HG03064 (cell line): ENCODE data around the gene KCNMB1.

Experiments
- ATAC-seq: cut with Tn5 transposase; IDR thresholded peaks from one replicate; pipeline ENCODE4 v1.9.1; 2021; ENCODE audit warnings: low read depth; ENCODE audit not compliant: unreplicated experiment

KCNMB1 gene

GRCh38 chr5:170345971-170346370, 43.2 kb downstream of the KCNMB1 start:
- ATAC-seq, result no peak

DNA sequence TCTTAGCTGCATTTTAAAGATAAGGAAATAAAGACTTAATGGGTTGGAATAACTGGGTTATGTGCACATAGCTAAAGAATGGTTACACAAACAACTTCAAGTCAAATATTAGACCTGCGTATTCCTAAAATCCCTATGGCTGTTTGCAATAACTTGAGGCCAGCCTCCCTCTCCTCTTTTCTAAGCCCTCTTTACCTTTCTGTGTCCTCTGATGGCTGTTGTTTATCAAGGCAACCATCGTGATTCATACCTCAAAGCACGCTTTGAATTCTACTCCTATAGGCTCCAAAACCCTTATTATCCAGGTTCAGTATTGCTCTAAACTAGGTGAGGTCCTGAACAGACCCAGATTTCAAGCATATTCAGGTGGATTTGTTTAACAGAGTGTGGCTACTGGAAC, 46.0 kb downstream of the KCNMB1 start:
- ATAC-seq, result no peak

DNA sequence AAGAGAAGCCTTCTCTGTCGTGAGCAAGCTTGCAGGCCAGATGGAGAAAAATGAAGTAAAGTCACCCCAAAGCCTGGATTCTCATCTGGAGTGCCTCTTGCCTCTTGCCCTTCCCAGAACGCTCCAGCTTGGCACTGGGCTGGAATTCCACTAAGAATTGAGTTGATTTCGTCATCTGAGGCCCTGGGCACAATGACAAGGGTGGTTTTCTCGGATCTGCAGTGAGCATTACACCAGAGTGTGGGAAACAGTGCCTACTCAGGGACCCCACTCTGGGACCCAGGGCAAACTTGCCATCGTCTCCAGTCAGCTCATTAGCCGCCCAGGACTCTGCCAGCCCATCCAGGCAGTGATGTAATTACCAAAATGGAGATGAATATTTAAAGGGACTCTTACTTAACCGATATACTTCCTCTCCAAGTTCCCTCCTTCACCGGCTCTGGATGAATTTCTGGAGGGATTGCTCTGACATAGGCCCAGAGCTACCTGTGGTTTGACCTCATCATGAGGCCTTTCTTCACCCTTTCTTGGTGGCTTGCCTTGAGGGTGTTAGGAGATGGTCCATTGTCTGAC, 46.9 kb downstream of the KCNMB1 start:
- ATAC-seq, result no peak

DNA sequence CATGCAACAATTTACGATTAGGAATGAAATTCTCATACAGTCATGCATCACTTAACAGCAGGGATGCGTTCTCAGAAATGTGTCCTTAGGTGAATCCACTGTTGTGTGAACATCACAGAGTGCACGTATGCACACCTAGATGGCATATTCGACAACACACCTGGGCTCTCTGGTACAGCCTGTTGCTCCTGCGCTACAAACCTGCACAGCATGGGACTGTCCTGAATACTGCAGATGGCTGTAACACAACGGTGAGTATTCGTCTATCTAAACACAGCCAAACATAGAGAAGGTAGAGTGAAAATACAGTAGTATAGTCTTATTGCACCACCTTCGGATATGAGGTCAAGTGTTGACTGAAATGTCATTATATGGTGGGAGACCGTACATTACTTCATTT, 47.6 kb downstream of the KCNMB1 start:
- ATAC-seq, result no peak

DNA sequence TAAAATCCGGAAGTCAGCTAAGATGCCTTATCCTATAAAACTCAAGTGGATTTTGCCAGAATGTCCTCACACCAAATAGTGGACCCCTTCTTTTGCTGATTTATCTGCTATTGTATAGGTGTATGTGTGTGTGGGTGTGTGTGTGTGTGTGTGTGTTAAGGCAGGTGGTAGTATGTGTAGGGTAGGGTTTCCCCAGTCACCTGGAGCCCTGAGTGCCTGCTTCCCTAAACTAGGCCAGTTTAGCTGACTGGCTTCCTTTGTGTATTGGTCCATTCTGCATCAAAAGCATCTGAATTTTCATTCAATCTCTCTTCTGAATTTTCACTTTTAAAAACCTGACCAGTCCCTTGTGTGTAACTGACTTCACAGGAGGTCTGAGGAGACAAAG, 49.4 kb downstream of the KCNMB1 start:
- ATAC-seq, result no peak

GRCh38 chr5:170338933-170339779, 50.0 kb downstream of the KCNMB1 start:
- ATAC-seq, result peak; percentile 85

- no peak for ATAC-seq
Observed at GRCh38 chr5:170338291-170338690, 50.9 kb downstream of the KCNMB1 start.

- no peak for ATAC-seq
Observed at GRCh38 chr5:170337045-170337733, 52.0 kb downstream of the KCNMB1 start.

DNA sequence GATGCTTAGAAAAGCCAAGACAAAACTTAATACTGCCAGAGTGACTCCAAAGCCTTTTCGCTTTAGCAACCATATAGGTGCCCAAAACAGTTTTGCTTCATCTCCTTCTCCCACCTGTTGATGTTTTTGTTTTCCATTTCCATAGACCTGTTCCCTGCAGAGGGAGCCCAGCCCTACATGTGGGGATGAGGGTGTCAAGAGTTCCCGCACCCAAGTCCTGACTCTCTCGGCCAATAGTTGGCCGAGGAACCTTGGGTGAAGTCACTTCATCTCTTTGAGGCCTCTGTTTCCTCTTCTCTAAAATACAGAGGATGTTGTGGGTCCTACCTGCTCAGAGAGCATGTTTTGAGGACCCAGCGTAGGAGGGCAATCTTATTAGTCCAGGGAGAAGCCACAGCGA, 53.1 kb downstream of the KCNMB1 start:
- no peak for ATAC-seq

DNA sequence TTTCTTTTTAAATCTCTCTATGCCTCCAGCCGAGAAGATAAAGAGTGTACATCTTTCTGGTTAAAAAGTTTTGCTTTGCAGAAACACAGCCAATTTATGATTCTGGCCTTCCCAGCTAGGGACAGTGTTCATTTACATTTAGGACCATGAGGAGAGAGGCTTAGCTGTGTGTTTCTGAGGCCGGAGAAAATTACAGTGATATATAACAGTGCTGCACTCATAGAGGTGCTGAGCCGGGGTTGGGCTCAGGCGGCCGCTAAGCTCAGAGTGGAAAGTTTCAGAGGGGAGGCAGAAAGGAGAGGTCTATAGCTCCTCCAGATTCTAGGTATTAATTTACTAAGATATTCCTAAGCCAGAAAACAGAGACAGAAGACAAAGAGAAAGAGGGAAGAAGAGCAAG, 54.5 kb downstream of the KCNMB1 start:
- no peak for ATAC-seq

DNA sequence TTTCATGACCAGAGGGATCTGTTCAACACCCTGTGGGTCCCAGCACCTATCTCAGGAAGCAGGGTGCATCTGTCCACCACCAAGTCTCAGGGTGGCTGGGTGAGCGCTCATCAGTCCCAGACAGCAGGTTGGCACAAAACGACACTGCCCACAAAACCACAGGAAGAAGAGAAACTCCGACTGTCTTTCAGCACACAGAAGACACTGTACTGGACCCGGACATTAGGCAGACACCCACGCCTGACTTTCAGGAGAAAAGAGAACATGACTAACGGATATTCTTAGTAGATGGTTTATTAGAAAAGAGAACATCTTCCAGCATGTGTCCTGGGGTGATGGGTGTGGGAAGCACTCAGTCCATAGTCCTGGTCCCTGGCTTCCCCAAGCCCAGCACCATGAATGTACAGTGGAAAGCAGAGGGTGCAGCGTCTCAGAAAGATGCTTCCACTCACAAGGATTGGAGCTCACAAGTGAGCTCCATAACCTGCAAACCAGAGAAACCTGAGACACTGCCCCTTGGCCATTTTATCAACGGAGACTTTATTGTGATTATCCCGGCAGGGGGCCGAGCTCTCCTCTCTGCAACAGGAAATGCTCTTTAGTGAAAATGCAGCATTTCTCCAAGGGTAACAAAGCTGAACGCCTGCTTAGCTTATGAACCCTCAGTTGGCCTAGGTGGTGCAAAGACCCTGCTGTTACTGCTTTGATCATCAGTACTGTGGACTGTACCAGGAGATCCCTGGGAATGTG, 55.8 kb downstream of the KCNMB1 start:
- peak; percentile 49 for ATAC-seq

GRCh38 chr5:170332058-170332457, 57.1 kb downstream of the KCNMB1 start:
- no peak for ATAC-seq

DNA sequence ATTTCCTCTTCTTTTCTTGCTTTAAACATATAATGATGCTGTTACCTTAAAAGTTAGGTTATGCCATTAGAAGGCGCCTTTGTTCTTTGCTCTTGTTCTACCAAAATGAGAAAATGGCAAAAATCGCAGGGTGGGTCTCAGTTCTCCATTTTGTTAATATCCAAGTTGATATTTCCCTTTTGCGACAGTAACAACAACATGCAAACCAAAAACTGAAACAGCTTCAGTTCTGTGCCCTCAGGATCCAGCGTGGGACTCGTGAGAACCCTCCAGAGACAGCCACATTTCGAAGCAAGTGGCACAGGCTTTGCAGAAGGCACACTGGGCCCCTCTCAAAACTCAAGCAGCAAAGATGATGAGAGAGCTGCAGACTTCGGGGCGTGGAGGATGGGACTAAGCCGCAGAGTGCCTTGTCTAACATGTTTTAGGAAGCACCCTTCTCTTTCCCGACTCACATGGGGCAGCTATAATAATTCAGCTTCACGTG, 58.6 kb downstream of the KCNMB1 start:
- no peak for ATAC-seq

GRCh38 chr5:170329524-170329923, 59.6 kb downstream of the KCNMB1 start:
- ATAC-seq, result no peak

DNA sequence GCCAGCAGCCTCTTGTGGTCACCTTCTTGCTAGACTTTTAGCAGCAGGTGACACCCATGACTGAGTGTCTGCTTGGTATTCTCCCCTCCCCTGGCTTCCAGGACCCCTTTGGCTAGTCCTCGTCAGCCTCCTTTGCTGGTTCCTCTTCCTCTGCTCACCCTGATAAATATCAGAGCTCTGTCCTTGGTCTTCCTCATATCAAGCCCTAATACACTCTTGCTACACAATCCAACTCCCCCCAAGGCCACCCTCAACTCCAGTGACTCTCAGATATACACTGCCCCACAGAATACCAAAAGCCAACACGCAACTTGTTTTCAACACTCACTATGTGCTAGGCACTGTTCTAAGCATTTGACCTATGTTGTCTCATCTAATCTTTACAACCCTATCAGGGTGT, 61.3 kb downstream of the KCNMB1 start:
- ATAC-seq, result no peak

DNA sequence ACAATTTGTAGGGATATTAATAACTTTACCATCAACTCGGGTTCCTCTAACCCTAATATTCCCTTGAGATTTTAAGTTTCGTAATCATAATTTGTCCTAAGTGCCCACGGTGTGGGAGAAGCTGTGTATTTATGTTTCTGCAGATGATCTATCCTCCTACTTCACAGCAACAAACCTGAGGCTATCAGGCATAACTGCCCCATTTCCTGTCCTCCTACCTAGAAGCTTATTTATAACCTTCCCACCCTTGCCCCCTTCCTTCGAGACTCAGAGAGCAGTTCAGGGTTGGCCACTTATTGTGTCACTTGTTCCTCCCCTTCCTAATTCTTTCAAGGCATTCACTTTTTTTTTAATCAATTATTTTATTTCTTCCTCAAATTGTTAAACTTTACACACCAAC, 62.0 kb downstream of the KCNMB1 start:
- ATAC-seq, result peak; percentile 35
